OCI-LY1 (cell line): ENCODE measurements around the gene LNPEP.

Source experiments
- H2AFZ ChIP-seq: fragments of 200-600 bp; sonication (generic), shearing (Covaris generic); 2 replicates; pipeline ENCODE4 v1.6.0; 2014; ENCODE audit warnings: antibody characterized with exemption, mild to moderate bottlenecking, low read length
- H3F3A ChIP-seq: fragments of 200-600 bp; sonication (generic), shearing (Covaris generic); 2 replicates; pipeline ENCODE4 v1.6.0; 2014; ENCODE audit warnings: mild to moderate bottlenecking, antibody characterized with exemption, low read length, moderate library complexity; ENCODE audit not compliant: insufficient read depth
- H3K27ac ChIP-seq: fragments of 200-600 bp; sonication (generic); 2 replicates; pipeline ENCODE4 v1.5.1; 2014; ENCODE audit warnings: low read length, mixed run types, mild to moderate bottlenecking, low read depth; ENCODE audit not compliant: poor library complexity, severe bottlenecking
- H3K27me3 ChIP-seq: fragments of 200-600 bp; sonication (generic); 2 replicates; pipeline ENCODE4 v1.6.0; 2014; ENCODE audit warnings: antibody characterized with exemption, mild to moderate bottlenecking, low read length, moderate library complexity; ENCODE audit not compliant: insufficient read depth
- H3K36me3 ChIP-seq: fragments of 200-600 bp; sonication (generic); 2 replicates; pipeline ENCODE4 v1.6.1; 2014; ENCODE audit warnings: mild to moderate bottlenecking, antibody characterized with exemption, low read length, moderate library complexity, mixed read lengths; ENCODE audit not compliant: insufficient read depth
- H3K4me1 ChIP-seq: fragments of 200-600 bp; sonication (generic); 2 replicates; pipeline ENCODE4 v1.5.1; 2014; ENCODE audit warnings: mild to moderate bottlenecking, low read length, moderate library complexity; ENCODE audit not compliant: insufficient read depth, severe bottlenecking
- H3K4me2 ChIP-seq: fragments of 200-600 bp; sonication (generic), shearing (Covaris generic); 2 replicates; pipeline ENCODE4 v1.6.1; 2014; ENCODE audit warnings: low read length
- H3K4me3 ChIP-seq: fragments of 200-600 bp; sonication (generic); 2 replicates; pipeline ENCODE4 v1.5.1; 2014; ENCODE audit warnings: low read length, low read depth, mild to moderate bottlenecking, mixed read lengths; ENCODE audit not compliant: poor library complexity, severe bottlenecking
- H3K79me2 ChIP-seq: fragments of 200-600 bp; shearing (Covaris generic); 2 replicates; pipeline ENCODE4 v1.6.1; 2016; ENCODE audit warnings: mixed run types, low read length, mixed read lengths; ENCODE audit not compliant: insufficient read depth
- H3K9ac ChIP-seq: fragments of 200-600 bp; sonication (generic), shearing (Covaris generic); 2 replicates; pipeline ENCODE4 v1.6.1; 2014; ENCODE audit warnings: mild to moderate bottlenecking, low read length, mixed read lengths
- H3K9me2 ChIP-seq: fragments of 200-600 bp; sonication (generic), shearing (Covaris generic); 2 replicates; pipeline ENCODE4 v1.6.1; 2014; ENCODE audit warnings: low read depth, mild to moderate bottlenecking, low read length, mixed read lengths
- H3K9me3 ChIP-seq: fragments of 200-600 bp; shearing (Covaris generic); 2 replicates; pipeline ENCODE4 v1.6.1; 2014; ENCODE audit warnings: low read length, mixed read lengths
- H4K20me1 ChIP-seq: fragments of 200-600 bp; sonication (generic), shearing (Covaris generic); 2 replicates; pipeline ENCODE4 v1.6.0; 2016; ENCODE audit warnings: mild to moderate bottlenecking, low read length; ENCODE audit not compliant: insufficient read depth
- CTCF ChIP-seq: fragments of 200-600 bp; sonication (generic), shearing (Covaris generic); IDR thresholded peaks from 2 replicates; pipeline ENCODE4 v1.5.1; 2017; ENCODE audit warnings: mild to moderate bottlenecking, antibody characterized with exemption, low read length, moderate library complexity, mixed read lengths
- EZH2 ChIP-seq: fragments of 200-600 bp; sonication (generic), shearing (Covaris generic); IDR thresholded peaks from 2 replicates; pipeline ENCODE4 v1.8.0; 2017; ENCODE audit warnings: borderline replicate concordance, mixed run types, mild to moderate bottlenecking, antibody characterized with exemption, low read length, moderate library complexity, mixed read lengths

The LNPEP gene

GRCh38 chr5:96911139-96911538 lies 24.7 kb upstream of the LNPEP start:
- Histone ChIP-seq H3K27ac (no peak overlapping the region), H3K36me3 (peaks cover 63% of the 10 kb centered on the region), H3K4me1 (no peaks in the 10 kb centered on the region), H3F3A (no peaks in the 10 kb centered on the region), H3K9me2 (no peaks in the 10 kb centered on the region), H3K4me3 (no peak overlapping the region), H2AFZ (no peak overlapping the region), H3K27me3 (no peaks in the 10 kb centered on the region), H4K20me1 (no peaks in the 10 kb centered on the region), H3K79me2 (no peaks in the 10 kb centered on the region), H3K9ac (no peak overlapping the region), H3K4me2 (no peak overlapping the region), H3K9me3 (no peaks in the 10 kb centered on the region)
- no peak for TF ChIP-seq CTCF
- TF ChIP-seq EZH2: no peak

GRCh38 chr5:96913233-96913632 lies 22.6 kb upstream of the LNPEP start:
- H3K9ac ChIP-seq: no peak overlapping the region
- H3K27me3 ChIP-seq: no peaks in the 10 kb centered on the region
- no peak for TF ChIP-seq CTCF
- TF ChIP-seq EZH2: no peak
- H3K4me3 ChIP-seq: no peak overlapping the region
- H3K4me2 ChIP-seq: no peak overlapping the region
- no peaks in the 10 kb centered on the region for H3K4me1 ChIP-seq
- no peaks in the 10 kb centered on the region for H3F3A ChIP-seq
- no peaks in the 10 kb centered on the region for H3K9me2 ChIP-seq
- H4K20me1 ChIP-seq: no peaks in the 10 kb centered on the region
- no peaks in the 10 kb centered on the region for H3K9me3 ChIP-seq
- no peak overlapping the region for H3K27ac ChIP-seq
- no peak overlapping the region for H2AFZ ChIP-seq
- no peaks in the 10 kb centered on the region for H3K79me2 ChIP-seq
- H3K36me3 ChIP-seq: peaks cover 73% of the 10 kb centered on the region

GRCh38 chr5:96919754-96920197 lies 16.1 kb upstream of the LNPEP start:
- Histone ChIP-seq H3K9ac (no peak overlapping the region), H3K79me2 (no peaks in the 10 kb centered on the region), H3K27ac (no peak overlapping the region), H3K9me3 (no peaks in the 10 kb centered on the region), H4K20me1 (no peaks in the 10 kb centered on the region), H3F3A (peaks cover 7% of the 10 kb centered on the region; the same call in 1 of the 2 replicates), H3K36me3 (peaks cover 30% of the 10 kb centered on the region), H3K9me2 (no peaks in the 10 kb centered on the region), H3K27me3 (no peaks in the 10 kb centered on the region), H3K4me1 (peaks cover 47% of the 10 kb centered on the region), H3K4me3 (no peak overlapping the region), H3K4me2 (no peak overlapping the region), H2AFZ (no peak overlapping the region)
- TF ChIP-seq EZH2 (no peak), CTCF (no peak)
